Caco-2 (cell line): Measurements from ENCODE around the gene RUNDC3A. TPM values are rescaled to one million over a fixed set of nuclear protein-coding genes. Genes with fewer than 3 reads are reported as not detected.
"Not testable (repeated sequence)": the region's sequence is repeated elsewhere in the genome, so short reads cannot be mapped to it uniquely, and the experiment has no call there.

Experiments used
- BruUV-seq: library from RNA; stranded (reverse); fragments of 400-500 nt; replicated peaks from 2 replicates; lab custom pipeline; 2021; lab: Mats Ljungman, UMichigan
- CTCF ChIA-PET: fragments of 300-600 bp; sonication (Branson Sonifier 250); formaldehyde crosslinking; loops from one replicate; lab custom pipeline; 2022; ENCODE audit warnings: antibody characterized with exemption; lab: Charles Lee
- POLR2A ChIA-PET: fragments of 300-600 bp; sonication (Branson Sonifier 250); formaldehyde crosslinking; loops from one replicate; lab custom pipeline; 2022; ENCODE audit warnings: antibody characterized with exemption; lab: Charles Lee
- DNase-seq, 2 experiments: peaks; one replicate each; pipeline versions ENCODE4 v3.0.0 to v3.0.0-alpha.2; 2020 to 2022
- H3K27me3 ChIP-seq: replicated peaks from 2 replicates; pipeline ENCODE4 v1.6.0; 2011; ENCODE audit warnings: low read length; ENCODE audit not compliant: control insufficient read depth, insufficient read depth
- H3K36me3 ChIP-seq: 2 replicates; pipeline ENCODE4 v1.5.1; 2011; ENCODE audit warnings: low read length; ENCODE audit not compliant: control insufficient read depth, insufficient read depth
- H3K4me1 ChIP-seq: fragments of 250-450 bp; sonication (Bioruptor Pico); 2 replicates; pipeline ENCODE4 v1.5.1; 2020; ENCODE audit warnings: mild to moderate bottlenecking
- H3K4me3 ChIP-seq: 2 replicates; pipeline ENCODE4 v1.5.1; 2011; ENCODE audit warnings: low read depth, mild to moderate bottlenecking, control low read depth, low read length
- H3K9me3 ChIP-seq: fragments of 250-450 bp; sonication (Bioruptor Pico); 2 replicates; pipeline ENCODE4 v1.5.1; 2020; ENCODE audit warnings: mild to moderate bottlenecking, moderate library complexity
- H3K27ac Mint-ChIP-seq: one replicate; pipeline ENCODE4 v1.8.0; 2022; ENCODE audit warnings: mixed read lengths; ENCODE audit not compliant: unreplicated experiment
- H3K27me3 Mint-ChIP-seq: one replicate; pipeline ENCODE4 v1.8.0; 2022; ENCODE audit warnings: mixed read lengths; ENCODE audit not compliant: insufficient read depth, unreplicated experiment
- H3K36me3 Mint-ChIP-seq: one replicate; pipeline ENCODE4 v1.8.0; 2022; ENCODE audit warnings: mild to moderate bottlenecking, mixed read lengths; ENCODE audit not compliant: insufficient read depth, unreplicated experiment
- H3K4me1 Mint-ChIP-seq: one replicate; pipeline ENCODE4 v1.8.0; 2022; ENCODE audit warnings: low read depth, mixed read lengths; ENCODE audit not compliant: unreplicated experiment
- H3K4me3 Mint-ChIP-seq: one replicate; pipeline ENCODE4 v1.8.0; 2022; ENCODE audit warnings: mild to moderate bottlenecking, moderate library complexity, mixed read lengths; ENCODE audit not compliant: unreplicated experiment
- H3K9me3 Mint-ChIP-seq: one replicate; pipeline ENCODE4 v1.8.0; 2022; ENCODE audit warnings: mixed read lengths; ENCODE audit not compliant: unreplicated experiment
- CTCF ChIP-seq, 2 experiments: fragments of 200-600 bp in 1 of 2; IDR thresholded peaks; 1 replicate in 1 of 2; 2 replicates in 1 of 2; pipeline versions ENCODE4 v1.5.1 to v1.8.0; 2011 to 2022; ENCODE audit warnings: antibody characterized with exemption in 1 of 2, control low read depth in 1 of 2, inconsistent platforms in 1 of 2, low read depth in 1 of 2, low read length in 1 of 2, mild to moderate bottlenecking in 1 of 2, moderate library complexity in 1 of 2; ENCODE audit not compliant: insufficient read depth in 1 of 2, severe bottlenecking in 1 of 2, unreplicated experiment in 1 of 2
- intact Hi-C: fragments of 100-400 bp; cut with micrococcal nuclease; formaldehyde crosslinking; loops from one replicate; pipeline ENCODE4 v1.10.0; 2022; ENCODE audit not compliant: unreplicated experiment
- total RNA-seq: library from RNA; stranded (reverse); gene quantifications from 2 replicates; pipeline ENCODE4 v1.2.3, GENCODE V29; 2022

Gene RUNDC3A
- total RNA-seq, 1 experiment from 2014 or later = 0.34 TPM

- POLR2A ChIA-PET = no interaction called here
- Mint-ChIP-seq H3K9me3 (no peaks in the 10 kb centered on the region), H3K27ac (no peak overlapping the region), H3K27me3 (no peaks in the 10 kb centered on the region), H3K4me3 (no peak overlapping the region), H3K4me1 (no peaks in the 10 kb centered on the region), H3K36me3 (no peaks in the 10 kb centered on the region)
- no peaks in the 10 kb centered on the region; the same call in 1 of the 2 replicates for H3K27me3 ChIP-seq
- no peaks in the 10 kb centered on the region for H3K4me1 ChIP-seq
- CTCF ChIA-PET = interaction anchor here (0.7 kb wide), 1 partner anchor 132 kb away, joined by 11 read pairs; no protein-coding TSS in a partner anchor
- DNase-seq = no peak
- intact Hi-C loops = no loop called here
- no TSS peak for BruUV-seq
- H3K9me3 ChIP-seq = no peaks in the 10 kb centered on the region
- no peaks in the 10 kb centered on the region for H3K36me3 ChIP-seq
- no peak overlapping the region for H3K4me3 ChIP-seq
- TF ChIP-seq CTCF (IDR thresholded peaks at IDR 0.05; ENCODE audit: insufficient read depth in 1 of 2, low read depth in 1 of 2, low read length in 1 of 2, severe bottlenecking in 1 of 2, unreplicated experiment in 1 of 2) = no peak
Measured at GRCh38 chr17:44335564-44335963, 27.2 kb downstream of the RUNDC3A start.

- Histone ChIP-seq H3K9me3 (no peaks in the 10 kb centered on the region), H3K4me1 (no peaks in the 10 kb centered on the region), H3K4me3 (no peak overlapping the region), H3K36me3 (no peaks in the 10 kb centered on the region), H3K27me3 (no peaks in the 10 kb centered on the region; the same call in 1 of the 2 replicates)
- Mint-ChIP-seq H3K27ac (no peak overlapping the region), H3K4me1 (peaks cover 4% of the 10 kb centered on the region), H3K4me3 (no peak overlapping the region), H3K9me3 (no peaks in the 10 kb centered on the region), H3K27me3 (no peaks in the 10 kb centered on the region), H3K36me3 (no peaks in the 10 kb centered on the region)
- DNase-seq = no peak
- POLR2A ChIA-PET = no interaction called here
- CTCF ChIA-PET = interaction anchor here (0.7 kb wide), 1 partner anchor 132 kb away, joined by 11 read pairs; no protein-coding TSS in a partner anchor
- no TSS peak for BruUV-seq
- intact Hi-C loops = no loop called here
- TF ChIP-seq CTCF (IDR thresholded peaks at IDR 0.05; ENCODE audit: insufficient read depth in 1 of 2, low read depth in 1 of 2, low read length in 1 of 2, severe bottlenecking in 1 of 2, unreplicated experiment in 1 of 2) = no peak
Measured at GRCh38 chr17:44335968-44336367, 27.6 kb downstream of the RUNDC3A start.

GRCh38 chr17:44338702-44339101 lies 30.3 kb downstream of the RUNDC3A start:
- peaks cover 7% of the 10 kb centered on the region for H3K4me1 Mint-ChIP-seq
- H3K27ac Mint-ChIP-seq = no peak overlapping the region
- Histone ChIP-seq H3K4me3 (no peak overlapping the region), H3K4me1 (no peaks in the 10 kb centered on the region), H3K36me3 (no peaks in the 10 kb centered on the region), H3K27me3 (no peaks in the 10 kb centered on the region; the same call in 1 of the 2 replicates), H3K9me3 (no peaks in the 10 kb centered on the region)
- no peaks in the 10 kb centered on the region for H3K36me3 Mint-ChIP-seq
- H3K9me3 Mint-ChIP-seq = no peaks in the 10 kb centered on the region
- no peak overlapping the region for H3K4me3 Mint-ChIP-seq
- ChIA-PET CTCF (interaction anchor here (0.9 kb wide), 1 partner anchor 120 kb away, joined by 3 read pairs; no protein-coding TSS in a partner anchor), POLR2A (no interaction called here)
- no peak for TF ChIP-seq CTCF (IDR thresholded peaks at IDR 0.05; ENCODE audit: insufficient read depth in 1 of 2, low read depth in 1 of 2, low read length in 1 of 2, severe bottlenecking in 1 of 2, unreplicated experiment in 1 of 2)
- DNase-seq = no peak
- BruUV-seq = no TSS peak
- peaks cover 3% of the 10 kb centered on the region for H3K27me3 Mint-ChIP-seq
- intact Hi-C loops = no loop called here

- H3K36me3 Mint-ChIP-seq, BruUV-seq, H3K9me3 ChIP-seq, H3K4me3 Mint-ChIP-seq, POLR2A ChIA-PET, CTCF ChIA-PET, DNase-seq, H3K27ac Mint-ChIP-seq, H3K4me1 ChIP-seq, H3K27me3 Mint-ChIP-seq, H3K4me3 ChIP-seq, H3K36me3 ChIP-seq, intact Hi-C loops, H3K9me3 Mint-ChIP-seq, H3K27me3 ChIP-seq: not testable (repeated sequence)
- H3K4me1 Mint-ChIP-seq = peaks cover 13% of the 10 kb centered on the region
Measured at GRCh38 chr17:44340553-44340952, 32.2 kb downstream of the RUNDC3A start.
